AG10803 (cell line): ENCODE data around the gene SSC5D.

Source experiments
- DNase-seq: peaks from one replicate; pipeline ENCODE4 v3.0.0; 2010; ENCODE audit warnings: low read depth
- H3K4me3 ChIP-seq: 2 replicates; pipeline ENCODE4 v1.5.1; 2011; ENCODE audit warnings: mild to moderate bottlenecking, low read length, control low read depth
- TF ChIP-seq, protein P1 (sequence below): conservative IDR thresholded peaks from 2 replicates; pipeline ENCODE4 v1.5.1; 2011; ENCODE audit warnings: mild to moderate bottlenecking, low read length, control low read depth, inconsistent platforms

Gene SSC5D

DNA sequence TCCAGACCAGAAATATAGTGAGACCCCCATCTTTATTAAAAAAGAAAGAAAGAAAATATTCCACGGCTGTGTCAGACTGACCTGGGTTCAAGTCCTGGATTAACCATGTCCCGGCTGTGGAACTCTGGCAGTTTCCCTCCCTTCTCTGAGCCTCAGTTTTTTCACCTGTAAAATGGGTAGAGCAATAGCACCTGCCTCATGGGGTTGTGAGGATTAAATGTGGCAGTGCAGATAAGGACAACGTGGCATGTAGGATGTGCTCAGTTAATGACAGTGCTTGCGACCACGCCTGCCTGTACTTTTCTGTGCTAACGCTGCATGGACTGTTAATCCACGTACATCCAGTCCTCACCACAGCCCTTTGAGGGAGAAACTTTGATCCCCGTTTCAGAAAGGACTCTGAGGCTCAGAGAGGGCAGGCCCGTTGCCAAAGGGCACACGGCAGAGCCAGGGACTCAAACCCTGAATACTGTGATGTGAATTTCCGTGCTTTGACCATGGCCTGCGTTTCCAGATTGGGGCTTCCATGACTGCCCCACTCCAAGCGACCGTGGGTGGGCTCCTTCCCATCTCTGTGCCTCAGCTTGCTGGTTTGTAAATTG lies 32.6 kb downstream of the SSC5D start:
- H3K4me3 ChIP-seq: no peak overlapping the region
- TF ChIP-seq, protein P1, sequence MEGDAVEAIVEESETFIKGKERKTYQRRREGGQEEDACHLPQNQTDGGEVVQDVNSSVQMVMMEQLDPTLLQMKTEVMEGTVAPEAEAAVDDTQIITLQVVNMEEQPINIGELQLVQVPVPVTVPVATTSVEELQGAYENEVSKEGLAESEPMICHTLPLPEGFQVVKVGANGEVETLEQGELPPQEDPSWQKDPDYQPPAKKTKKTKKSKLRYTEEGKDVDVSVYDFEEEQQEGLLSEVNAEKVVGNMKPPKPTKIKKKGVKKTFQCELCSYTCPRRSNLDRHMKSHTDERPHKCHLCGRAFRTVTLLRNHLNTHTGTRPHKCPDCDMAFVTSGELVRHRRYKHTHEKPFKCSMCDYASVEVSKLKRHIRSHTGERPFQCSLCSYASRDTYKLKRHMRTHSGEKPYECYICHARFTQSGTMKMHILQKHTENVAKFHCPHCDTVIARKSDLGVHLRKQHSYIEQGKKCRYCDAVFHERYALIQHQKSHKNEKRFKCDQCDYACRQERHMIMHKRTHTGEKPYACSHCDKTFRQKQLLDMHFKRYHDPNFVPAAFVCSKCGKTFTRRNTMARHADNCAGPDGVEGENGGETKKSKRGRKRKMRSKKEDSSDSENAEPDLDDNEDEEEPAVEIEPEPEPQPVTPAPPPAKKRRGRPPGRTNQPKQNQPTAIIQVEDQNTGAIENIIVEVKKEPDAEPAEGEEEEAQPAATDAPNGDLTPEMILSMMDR: no peak
- DNase-seq: no peak

DNA sequence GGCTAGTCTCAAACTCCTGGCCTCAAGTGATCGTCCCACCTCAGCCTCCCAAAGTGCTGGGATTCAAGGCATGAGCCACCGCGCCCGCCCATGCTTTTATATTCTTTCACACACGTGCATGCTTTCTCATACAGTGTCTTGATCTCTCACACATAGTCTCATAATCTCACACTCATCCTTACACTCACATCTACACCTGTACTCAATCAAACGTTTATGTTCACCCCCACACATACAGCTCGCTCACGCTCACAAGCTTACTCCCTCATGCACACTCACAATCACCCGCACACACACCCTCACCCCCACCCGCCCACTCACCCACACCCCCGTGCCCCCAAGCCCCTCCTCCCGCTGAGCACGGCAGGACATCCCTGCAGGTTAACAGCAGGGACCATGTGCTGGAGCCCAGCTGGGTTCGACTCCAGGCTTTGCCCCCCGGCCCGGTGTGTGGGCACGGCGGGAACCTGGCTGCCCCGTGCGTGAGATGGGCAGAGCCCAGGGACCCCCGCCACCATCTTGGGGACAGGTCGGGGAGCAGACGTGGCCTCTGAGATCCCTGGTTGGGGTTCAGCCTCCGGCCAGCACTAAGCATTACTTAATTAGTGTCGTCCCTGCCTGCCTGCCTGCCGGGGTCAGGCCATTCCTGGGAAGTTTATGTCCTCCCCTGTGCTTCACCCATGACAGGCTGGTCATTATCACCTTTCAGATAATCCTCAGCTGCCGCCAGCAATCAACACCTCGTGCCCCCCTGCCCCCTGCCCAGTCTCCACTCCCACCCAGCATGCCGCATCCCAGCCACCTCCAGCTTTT lies 37.3 kb downstream of the SSC5D start:
- TF ChIP-seq, protein P1: no peak
- H3K4me3 ChIP-seq: no peak overlapping the region
- DNase-seq: no peak

DNA sequence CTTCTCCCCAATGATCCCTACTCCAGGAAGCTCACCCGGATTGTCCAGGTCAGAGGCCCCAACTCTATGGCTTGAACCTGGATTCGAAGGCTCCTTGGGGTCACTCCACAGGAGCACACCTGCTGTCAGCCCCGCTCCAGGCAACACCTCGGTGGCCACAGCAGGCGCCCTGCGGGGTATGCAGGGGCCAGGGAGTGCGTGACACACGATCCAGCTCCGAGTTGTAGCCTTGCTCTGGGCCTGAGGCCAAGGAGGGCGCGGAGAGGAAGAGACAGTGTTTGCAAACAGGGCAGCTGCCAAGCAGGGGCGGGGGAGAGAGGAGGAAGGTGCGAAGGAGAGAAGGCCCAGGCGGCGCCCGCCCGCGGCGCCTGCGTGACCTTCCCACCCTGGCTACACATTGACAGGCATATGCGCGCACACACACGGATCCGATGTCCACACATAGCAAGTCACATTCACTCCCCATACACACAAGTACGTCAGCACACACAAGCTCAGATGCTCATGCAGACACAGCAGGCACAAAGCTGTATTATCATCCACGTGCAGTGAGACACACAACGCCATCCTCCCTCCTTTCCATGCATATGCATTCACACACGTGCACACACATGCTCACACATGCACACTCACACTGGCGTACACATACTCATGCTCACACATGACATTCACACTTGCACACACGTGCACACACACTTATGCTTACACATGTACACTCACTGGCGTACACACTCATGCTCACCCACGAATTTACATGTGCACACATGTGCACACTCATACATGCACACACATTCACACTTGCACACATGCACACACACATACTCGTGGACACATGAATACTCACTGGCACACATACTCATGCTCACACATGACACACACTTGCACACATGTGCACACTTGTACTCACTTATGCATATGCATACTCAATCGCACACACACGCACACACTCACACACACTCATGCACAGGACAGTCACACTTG lies 38.3 kb downstream of the SSC5D start:
- DNase-seq: peak; percentile 49
- no peak overlapping the region for H3K4me3 ChIP-seq
- TF ChIP-seq, protein P1: no peak

DNA sequence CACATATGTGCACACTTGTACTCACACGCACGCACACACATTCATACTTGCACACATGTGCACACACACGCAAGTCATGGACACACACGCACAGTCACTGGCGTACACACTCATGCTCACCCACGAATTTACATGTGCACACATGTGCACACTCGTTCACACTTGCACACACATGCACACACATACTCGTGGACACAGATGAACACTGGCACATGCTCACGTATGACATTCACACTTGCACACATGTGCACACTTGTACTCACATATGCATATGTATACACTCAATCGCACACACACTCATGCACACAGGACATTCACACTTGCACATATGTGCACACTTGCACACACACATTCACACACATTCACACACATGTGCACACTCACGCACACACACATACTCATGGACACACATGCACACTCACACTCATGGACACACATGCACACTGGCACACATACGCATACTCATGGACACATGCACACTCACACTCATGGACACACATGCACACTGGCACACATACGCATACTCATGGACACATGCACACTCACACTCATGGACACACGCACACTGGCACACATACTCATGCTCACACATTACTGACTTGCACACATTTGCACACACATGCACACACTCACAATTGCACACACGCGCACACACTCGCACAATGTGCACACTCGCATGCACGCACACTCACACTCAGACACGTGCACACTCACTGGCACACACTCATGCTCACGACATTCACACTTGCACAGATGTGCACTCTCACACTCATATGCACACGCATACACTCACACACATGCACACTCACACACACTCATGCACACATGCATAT lies 39.2 kb downstream of the SSC5D start:
- DNase-seq: no peak
- H3K4me3 ChIP-seq: no peak overlapping the region
- TF ChIP-seq, protein P1: no peak

DNA sequence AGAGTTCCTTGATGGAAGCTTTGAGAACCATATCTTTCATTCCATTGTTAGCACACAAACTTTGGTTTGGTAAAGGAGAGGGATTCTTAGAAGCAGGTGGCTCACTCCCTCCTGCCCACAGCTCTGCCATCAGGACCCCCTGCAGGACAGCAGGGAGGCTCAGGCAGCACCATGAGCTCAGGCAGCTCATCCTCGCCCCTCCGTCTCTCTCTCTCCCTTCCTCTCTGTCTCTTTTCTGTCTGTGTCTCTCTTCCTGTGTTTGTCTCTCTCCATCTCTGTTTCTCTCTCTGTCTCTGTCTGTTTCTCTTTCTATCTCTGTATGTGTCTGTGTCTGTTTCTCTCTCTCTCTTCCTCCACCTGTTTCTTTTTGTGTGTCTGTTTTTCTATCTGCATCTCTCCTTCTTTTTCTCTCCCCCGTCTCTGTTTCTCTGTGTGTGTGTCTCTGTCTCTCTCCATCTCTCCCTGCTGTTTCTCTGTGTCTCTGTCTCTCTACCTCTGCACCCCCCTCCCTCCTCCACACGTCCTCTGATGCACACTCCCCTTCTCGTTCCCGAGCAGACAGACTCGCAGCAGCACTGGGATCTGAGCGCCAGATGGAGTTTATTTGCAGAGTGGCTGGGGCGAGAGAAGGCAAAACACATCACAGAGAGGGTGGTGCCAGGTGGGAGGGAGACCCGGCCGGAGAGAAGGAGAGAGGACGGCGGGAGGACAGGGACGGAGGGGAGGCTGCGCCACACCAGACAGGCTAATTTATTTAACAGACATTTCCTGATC lies 40.0 kb downstream of the SSC5D start:
- peak; percentile 37 for DNase-seq
- H3K4me3 ChIP-seq: no peak overlapping the region
- TF ChIP-seq, protein P1: peak; percentile 27; the same call in 1 of the 2 replicates
